Peyer's patch (tissue), 4 donors: ENCODE results near the gene ASXL1.

Experiments used
- CTCF ChIP-seq, 6 experiments: fragments of 450-650 bp in 4 of 6; fragments of 200-600 bp in 2 of 6; sonication (generic) in 1 of 6; IDR thresholded peaks; one replicate each; pipeline ENCODE4 v1.5.1; 2017 to 2019; ENCODE audit warnings: antibody characterized with exemption in 6 of 6, mild to moderate bottlenecking in 3 of 6, moderate library complexity in 1 of 6
- POLR2A ChIP-seq, 2 donors: fragments of 450-650 bp; IDR thresholded peaks; one replicate each; pipeline ENCODE4 v1.5.1; 2017; ENCODE audit warnings: antibody characterized with exemption in 2 of 2, mild to moderate bottlenecking in 2 of 2, moderate library complexity in 2 of 2

DNA sequence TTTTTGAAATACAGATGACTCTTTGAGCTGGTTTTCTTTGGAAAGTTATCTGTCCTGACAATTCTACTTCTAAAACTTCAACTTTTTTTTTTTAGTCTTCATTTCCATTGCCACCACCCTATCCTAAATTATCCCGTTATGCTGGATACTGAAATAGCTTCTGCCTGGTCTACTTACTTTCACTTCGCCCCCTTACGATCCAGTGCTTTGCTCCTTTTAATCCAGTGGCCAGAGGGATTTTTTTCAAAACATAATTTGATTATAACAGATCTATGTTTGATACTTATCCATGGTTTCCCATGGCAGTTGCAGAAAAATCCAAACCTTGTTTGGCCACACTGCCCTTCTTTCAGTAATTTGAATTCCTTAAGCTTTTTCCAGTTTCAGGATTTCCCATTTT is 27.4 kb downstream of the ASXL1 start:
- TF ChIP-seq POLR2A (IDR thresholded peaks at IDR 0.05) = no peak
- TF ChIP-seq CTCF (IDR thresholded peaks at IDR 0.05) = no peak
